Activated CD4-positive, alpha-beta T cell treated with anti-CD3 and anti-CD28 coated beads, Interleukin-2, amount 10 ng/mL, durations not matched to agents 24 days and 14 days (primary cell): Measurements from ENCODE around the gene DLG2. TPM values are rescaled to one million over a fixed set of nuclear protein-coding genes. Genes with fewer than 3 reads are reported as not detected.

Source experiments
- DNase-seq: peaks from one replicate; pipeline ENCODE4 v3.0.0; 2022
- H3K27ac Mint-ChIP-seq: one replicate; pipeline ENCODE4 v1.8.0; 2022; ENCODE audit warnings: mild to moderate bottlenecking, mixed read lengths
- H3K27me3 Mint-ChIP-seq: one replicate; pipeline ENCODE4 v1.8.0; 2022; ENCODE audit warnings: mixed read lengths
- H3K36me3 Mint-ChIP-seq: one replicate; pipeline ENCODE4 v1.8.0; 2022; ENCODE audit warnings: low read depth, mild to moderate bottlenecking, mixed read lengths
- H3K4me1 Mint-ChIP-seq: one replicate; pipeline ENCODE4 v1.8.0; 2021; ENCODE audit warnings: mixed read lengths
- H3K4me3 Mint-ChIP-seq: one replicate; pipeline ENCODE4 v1.8.0; 2022; ENCODE audit warnings: mild to moderate bottlenecking, moderate library complexity, mixed read lengths
- H3K9me3 Mint-ChIP-seq: one replicate; pipeline ENCODE4 v1.8.0; 2021; ENCODE audit warnings: mixed read lengths
- intact Hi-C: fragments of 100-400 bp; cut with micrococcal nuclease; formaldehyde crosslinking; loops from one replicate; pipeline ENCODE4 v1.15.1; 2023
- total RNA-seq: library from RNA; stranded (reverse); gene quantifications from 2 replicates; pipeline ENCODE4 v1.2.3, GENCODE V29; 2022

The DLG2 gene
- total RNA-seq, 1 donor from 2014 or later, result 1.0 TPM

- peaks cover 2% of the 10 kb centered on the region for H3K27me3 Mint-ChIP-seq
- H3K36me3 Mint-ChIP-seq, result no peaks in the 10 kb centered on the region
- intact Hi-C loops, result no loop called here
- H3K9me3 Mint-ChIP-seq, result no peaks in the 10 kb centered on the region
- no peak overlapping the region for H3K4me3 Mint-ChIP-seq
- DNase-seq, result peak; percentile 37
- H3K4me1 Mint-ChIP-seq, result no peaks in the 10 kb centered on the region
- H3K27ac Mint-ChIP-seq, result no peak overlapping the region
Measured at GRCh38 chr11:83659466-83659865, 1967.7 kb downstream of the DLG2 start.

DNA sequence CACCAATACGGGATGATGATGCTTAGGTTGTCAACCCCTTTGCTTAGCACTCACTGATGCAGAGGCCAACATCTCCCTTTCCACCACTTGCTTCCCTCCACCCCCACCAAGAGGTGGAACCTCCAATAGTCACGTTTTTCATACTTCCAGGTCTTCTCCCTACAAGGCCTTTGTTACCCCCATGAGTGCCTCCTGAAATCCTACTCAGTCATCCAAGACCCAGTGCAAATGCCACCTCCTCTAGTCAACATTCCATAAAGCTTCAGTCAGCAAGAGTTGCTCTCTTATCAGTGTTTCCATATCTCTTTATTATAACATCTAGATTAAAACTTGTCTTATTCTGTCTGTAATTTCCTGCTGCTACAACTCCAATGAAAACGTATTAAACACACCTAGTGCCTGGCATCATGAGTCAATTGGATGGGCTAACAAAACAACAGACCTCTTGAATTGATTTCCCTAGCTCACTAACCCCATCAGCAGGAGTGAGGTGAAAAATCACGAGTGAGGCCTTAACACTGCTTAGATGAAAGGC, 1970.3 kb downstream of the DLG2 start:
- H3K27me3 Mint-ChIP-seq, result peaks cover 2% of the 10 kb centered on the region
- H3K4me1 Mint-ChIP-seq, result no peaks in the 10 kb centered on the region
- no peaks in the 10 kb centered on the region for H3K9me3 Mint-ChIP-seq
- H3K27ac Mint-ChIP-seq, result no peak overlapping the region
- DNase-seq, result no peak
- intact Hi-C loops, result no loop called here
- no peak overlapping the region for H3K4me3 Mint-ChIP-seq
- no peaks in the 10 kb centered on the region for H3K36me3 Mint-ChIP-seq

DNA sequence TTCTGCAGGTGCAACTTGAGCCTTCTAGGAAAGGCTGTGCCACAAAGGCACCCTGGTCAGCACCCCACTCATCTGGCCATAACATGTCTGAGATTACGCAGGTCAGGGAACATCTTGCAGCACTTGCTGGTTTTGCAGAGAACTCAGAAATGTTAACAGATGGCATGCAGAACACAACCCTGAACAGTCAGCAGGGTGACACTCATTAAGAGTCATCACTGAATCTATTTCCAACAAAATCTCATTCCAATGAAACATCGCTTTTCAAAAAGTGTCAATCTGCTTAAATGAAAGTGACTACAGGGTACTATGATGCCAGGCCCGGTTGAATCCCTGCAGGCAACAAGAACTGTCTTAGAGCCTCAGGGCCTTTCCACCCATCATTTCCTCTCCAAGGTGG, 1971.2 kb downstream of the DLG2 start:
- H3K9me3 Mint-ChIP-seq, result no peaks in the 10 kb centered on the region
- H3K27ac Mint-ChIP-seq, result no peak overlapping the region
- intact Hi-C loops, result no loop called here
- H3K27me3 Mint-ChIP-seq, result peaks cover 2% of the 10 kb centered on the region
- no peak for DNase-seq
- no peaks in the 10 kb centered on the region for H3K36me3 Mint-ChIP-seq
- no peaks in the 10 kb centered on the region for H3K4me1 Mint-ChIP-seq
- no peak overlapping the region for H3K4me3 Mint-ChIP-seq

- H3K36me3 Mint-ChIP-seq, result no peaks in the 10 kb centered on the region
- DNase-seq, result no peak
- H3K9me3 Mint-ChIP-seq, result no peaks in the 10 kb centered on the region
- no peak overlapping the region for H3K27ac Mint-ChIP-seq
- intact Hi-C loops, result no loop called here
- H3K27me3 Mint-ChIP-seq, result peaks cover 2% of the 10 kb centered on the region
- no peak overlapping the region for H3K4me3 Mint-ChIP-seq
- no peaks in the 10 kb centered on the region for H3K4me1 Mint-ChIP-seq
Measured at GRCh38 chr11:83649528-83649855, 1977.7 kb downstream of the DLG2 start.

- no peaks in the 10 kb centered on the region for H3K36me3 Mint-ChIP-seq
- H3K9me3 Mint-ChIP-seq, result no peaks in the 10 kb centered on the region
- H3K4me1 Mint-ChIP-seq, result no peaks in the 10 kb centered on the region
- no peak for DNase-seq
- H3K27ac Mint-ChIP-seq, result no peak overlapping the region
- intact Hi-C loops, result no loop called here
- no peak overlapping the region for H3K4me3 Mint-ChIP-seq
- peaks cover 2% of the 10 kb centered on the region for H3K27me3 Mint-ChIP-seq
Measured at GRCh38 chr11:83648610-83649527, 1978.3 kb downstream of the DLG2 start.

- Mint-ChIP-seq H3K4me3 (no peak overlapping the region), H3K9me3 (no peaks in the 10 kb centered on the region), H3K27me3 (peaks cover 2% of the 10 kb centered on the region), H3K4me1 (no peaks in the 10 kb centered on the region), H3K36me3 (no peaks in the 10 kb centered on the region), H3K27ac (no peak overlapping the region)
- DNase-seq, result no peak
- intact Hi-C loops, result no loop called here
Measured at GRCh38 chr11:83645561-83645960, 1981.6 kb downstream of the DLG2 start.

DNA sequence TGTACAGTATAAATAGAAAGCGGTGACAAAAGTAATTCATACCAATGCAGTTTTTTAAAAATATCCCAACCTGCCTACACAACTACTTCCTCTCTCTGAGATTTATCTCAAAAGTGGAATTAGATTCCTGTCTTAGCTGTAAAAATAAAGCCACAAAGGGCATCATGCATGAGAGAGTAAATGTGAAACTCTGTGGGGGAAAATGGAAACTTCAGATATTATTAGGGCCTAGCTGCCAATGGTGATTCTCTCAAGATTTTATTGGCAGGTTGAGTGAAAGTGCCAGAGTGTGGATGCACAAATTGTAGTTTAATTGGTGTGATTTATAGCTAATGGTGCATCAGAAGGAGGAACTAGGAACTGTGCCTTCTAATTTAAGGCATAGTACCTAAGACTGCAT, 1984.0 kb downstream of the DLG2 start:
- intact Hi-C loops, result no loop called here
- Mint-ChIP-seq H3K27ac (no peak overlapping the region), H3K27me3 (peaks cover 2% of the 10 kb centered on the region), H3K4me1 (no peaks in the 10 kb centered on the region), H3K36me3 (no peaks in the 10 kb centered on the region), H3K9me3 (no peaks in the 10 kb centered on the region), H3K4me3 (no peak overlapping the region)
- DNase-seq, result no peak

DNA sequence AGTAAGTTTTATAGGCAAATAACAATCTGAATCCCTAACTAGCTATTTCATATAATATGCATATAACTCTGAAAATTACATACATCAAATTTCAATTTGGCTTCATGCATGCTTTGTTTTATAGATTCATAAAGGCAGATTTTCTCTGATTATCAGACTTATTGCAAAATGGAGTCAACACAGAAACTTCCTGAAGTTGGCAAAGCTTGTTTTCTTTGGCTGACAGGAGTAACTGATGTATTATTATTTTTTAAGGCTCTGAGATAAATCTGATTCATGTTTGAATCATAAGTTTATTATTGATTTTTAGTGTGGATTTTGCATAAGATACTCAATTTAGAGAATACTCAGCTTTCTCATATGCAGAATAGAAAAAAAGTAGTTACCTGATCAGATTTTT, 1984.6 kb downstream of the DLG2 start:
- Mint-ChIP-seq H3K27me3 (peaks cover 2% of the 10 kb centered on the region), H3K36me3 (no peaks in the 10 kb centered on the region), H3K27ac (no peak overlapping the region), H3K9me3 (no peaks in the 10 kb centered on the region), H3K4me1 (no peaks in the 10 kb centered on the region), H3K4me3 (no peak overlapping the region)
- DNase-seq, result no peak
- intact Hi-C loops, result no loop called here

GRCh38 chr11:83641511-83641910, 1985.6 kb downstream of the DLG2 start:
- Mint-ChIP-seq H3K27ac (no peak overlapping the region), H3K36me3 (no peaks in the 10 kb centered on the region), H3K27me3 (peaks cover 2% of the 10 kb centered on the region), H3K4me1 (no peaks in the 10 kb centered on the region), H3K9me3 (no peaks in the 10 kb centered on the region), H3K4me3 (no peak overlapping the region)
- intact Hi-C loops, result no loop called here
- DNase-seq, result no peak

DNA sequence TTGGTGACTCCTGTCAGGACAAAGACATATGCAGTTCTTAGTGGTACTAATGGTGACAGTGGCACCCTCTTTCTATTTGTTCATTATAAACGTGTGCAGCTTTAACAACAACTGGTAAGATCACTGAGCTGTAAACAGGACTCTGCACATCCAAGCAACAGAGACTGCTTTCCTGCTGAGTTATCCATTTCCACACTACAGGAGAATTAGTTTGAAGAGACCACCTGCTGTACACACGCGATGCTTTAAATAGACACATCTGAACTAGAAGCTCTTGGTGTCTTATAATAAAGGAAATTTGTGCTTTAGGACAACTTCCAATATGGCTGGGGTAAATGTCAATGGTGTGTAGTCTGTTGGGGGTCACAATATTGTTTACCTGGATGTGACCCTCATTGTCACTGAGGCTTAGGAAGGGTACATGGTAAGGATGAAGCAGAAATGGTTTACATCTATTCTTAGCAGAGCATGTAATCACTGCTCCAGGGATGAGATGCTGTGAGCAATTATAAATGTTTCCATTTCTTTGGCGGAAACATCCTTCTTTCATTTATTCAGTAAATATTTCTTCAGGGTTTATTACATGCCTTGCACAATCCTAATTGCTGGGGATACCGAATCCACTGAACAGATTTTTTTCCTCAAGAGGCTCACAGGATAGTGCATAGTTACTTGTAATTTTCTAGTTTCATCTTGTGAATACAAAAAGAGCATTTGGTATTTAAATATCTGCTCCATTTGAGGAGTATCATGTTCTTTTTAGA, 1987.0 kb downstream of the DLG2 start:
- Mint-ChIP-seq H3K27me3 (peaks cover 2% of the 10 kb centered on the region), H3K4me3 (no peak overlapping the region), H3K27ac (no peak overlapping the region), H3K36me3 (no peaks in the 10 kb centered on the region), H3K9me3 (no peaks in the 10 kb centered on the region), H3K4me1 (no peaks in the 10 kb centered on the region)
- intact Hi-C loops, result no loop called here
- DNase-seq, result no peak

DNA sequence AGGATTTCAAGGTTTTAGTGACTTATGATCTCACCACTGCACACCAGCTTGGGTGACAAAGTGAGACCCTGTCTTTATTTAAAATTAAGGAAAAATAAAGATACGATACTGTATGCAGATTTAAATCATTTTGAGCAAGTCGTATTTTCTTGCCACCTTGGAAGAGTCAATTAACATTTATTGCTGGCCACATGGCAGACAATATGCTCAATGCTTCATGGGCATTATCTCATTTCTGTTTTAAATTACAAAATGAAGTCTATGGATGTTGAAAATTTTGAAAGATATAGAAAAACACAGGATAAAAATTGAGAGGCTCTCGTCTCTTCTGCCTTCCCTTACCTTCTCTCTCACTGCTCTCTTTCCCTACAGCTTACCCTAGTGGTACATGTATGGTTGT, 1992.0 kb downstream of the DLG2 start:
- H3K36me3 Mint-ChIP-seq, result no peaks in the 10 kb centered on the region
- H3K4me1 Mint-ChIP-seq, result no peaks in the 10 kb centered on the region
- no peaks in the 10 kb centered on the region for H3K9me3 Mint-ChIP-seq
- no peak overlapping the region for H3K27ac Mint-ChIP-seq
- H3K4me3 Mint-ChIP-seq, result no peak overlapping the region
- peaks cover 2% of the 10 kb centered on the region for H3K27me3 Mint-ChIP-seq
- no peak for DNase-seq
- intact Hi-C loops, result no loop called here

- no peaks in the 10 kb centered on the region for H3K9me3 Mint-ChIP-seq
- H3K4me3 Mint-ChIP-seq, result no peak overlapping the region
- intact Hi-C loops, result no loop called here
- DNase-seq, result no peak
- no peaks in the 10 kb centered on the region for H3K4me1 Mint-ChIP-seq
- no peak overlapping the region for H3K27ac Mint-ChIP-seq
- H3K27me3 Mint-ChIP-seq, result no peaks in the 10 kb centered on the region
- H3K36me3 Mint-ChIP-seq, result no peaks in the 10 kb centered on the region
Measured at GRCh38 chr11:83630211-83630610, 1996.9 kb downstream of the DLG2 start.

DNA sequence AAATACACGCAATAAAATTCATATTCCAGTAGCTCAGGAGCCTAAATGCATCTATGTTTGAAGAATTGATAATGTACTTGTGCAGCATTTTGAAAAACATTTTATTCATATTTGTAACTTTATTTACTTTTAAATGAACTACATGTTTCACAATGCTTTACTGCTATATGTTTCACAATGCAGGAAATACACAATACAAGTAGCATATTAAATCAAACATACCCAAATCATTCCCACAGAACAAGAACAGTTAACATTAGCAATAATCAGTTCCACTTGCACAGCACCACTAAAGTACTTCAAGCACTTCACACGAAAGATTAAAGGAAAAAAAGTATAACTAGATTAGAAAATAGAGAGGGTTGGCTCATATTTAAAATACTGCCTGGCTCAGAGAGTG, 1997.4 kb downstream of the DLG2 start:
- Mint-ChIP-seq H3K4me1 (no peaks in the 10 kb centered on the region), H3K27me3 (no peaks in the 10 kb centered on the region), H3K27ac (no peak overlapping the region), H3K4me3 (no peak overlapping the region), H3K36me3 (no peaks in the 10 kb centered on the region), H3K9me3 (no peaks in the 10 kb centered on the region)
- no peak for DNase-seq
- intact Hi-C loops, result no loop called here

DNA sequence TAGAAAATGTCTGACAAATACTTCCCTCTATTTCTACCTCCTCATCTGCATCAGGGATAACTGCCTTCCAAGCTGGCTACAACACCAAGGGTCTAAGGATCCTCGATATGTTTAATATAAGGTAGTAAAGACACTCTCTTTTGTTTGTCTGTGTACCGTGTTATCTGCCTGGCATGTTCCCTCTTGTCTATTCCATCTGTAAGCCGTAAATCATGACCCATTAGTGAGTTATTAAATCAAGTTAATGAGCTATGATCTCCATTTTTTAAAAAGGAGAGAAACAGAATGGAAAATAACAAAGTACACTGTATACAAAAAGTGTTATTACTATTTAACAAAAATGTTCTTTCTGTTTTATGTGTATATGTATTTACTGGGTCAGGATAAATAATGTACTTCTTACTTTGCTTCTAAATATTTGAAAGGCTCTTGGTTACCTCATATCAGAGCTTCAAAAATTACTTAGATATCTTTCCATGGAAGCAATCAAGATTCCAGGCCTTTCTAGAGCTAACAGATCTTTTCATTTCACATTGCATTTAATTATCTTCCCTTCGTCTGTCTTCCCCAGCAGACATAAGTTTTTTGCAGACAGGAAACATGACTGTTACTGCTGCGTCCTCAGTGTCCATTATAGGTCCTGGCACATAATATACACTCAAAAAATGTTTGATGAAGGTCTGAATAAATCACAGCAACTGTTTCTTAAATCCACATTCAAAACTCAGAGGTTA, 1998.4 kb downstream of the DLG2 start:
- Mint-ChIP-seq H3K4me1 (no peaks in the 10 kb centered on the region), H3K27ac (no peak overlapping the region), H3K36me3 (no peaks in the 10 kb centered on the region), H3K4me3 (no peak overlapping the region), H3K27me3 (no peaks in the 10 kb centered on the region), H3K9me3 (no peaks in the 10 kb centered on the region)
- DNase-seq, result no peak
- intact Hi-C loops, result no loop called here
